ENCODE data around the gene PEPD. TPM values are rescaled to one million over a fixed set of nuclear protein-coding genes. Genes with fewer than 3 reads are reported as not detected.
A peak's percentile ranks its signal among the peaks of the same experiment; 100 is the strongest.

Gene PEPD
- total RNA-seq, 2 experiments from 2014 or later, result 38.1 to 44.5 TPM

DNA sequence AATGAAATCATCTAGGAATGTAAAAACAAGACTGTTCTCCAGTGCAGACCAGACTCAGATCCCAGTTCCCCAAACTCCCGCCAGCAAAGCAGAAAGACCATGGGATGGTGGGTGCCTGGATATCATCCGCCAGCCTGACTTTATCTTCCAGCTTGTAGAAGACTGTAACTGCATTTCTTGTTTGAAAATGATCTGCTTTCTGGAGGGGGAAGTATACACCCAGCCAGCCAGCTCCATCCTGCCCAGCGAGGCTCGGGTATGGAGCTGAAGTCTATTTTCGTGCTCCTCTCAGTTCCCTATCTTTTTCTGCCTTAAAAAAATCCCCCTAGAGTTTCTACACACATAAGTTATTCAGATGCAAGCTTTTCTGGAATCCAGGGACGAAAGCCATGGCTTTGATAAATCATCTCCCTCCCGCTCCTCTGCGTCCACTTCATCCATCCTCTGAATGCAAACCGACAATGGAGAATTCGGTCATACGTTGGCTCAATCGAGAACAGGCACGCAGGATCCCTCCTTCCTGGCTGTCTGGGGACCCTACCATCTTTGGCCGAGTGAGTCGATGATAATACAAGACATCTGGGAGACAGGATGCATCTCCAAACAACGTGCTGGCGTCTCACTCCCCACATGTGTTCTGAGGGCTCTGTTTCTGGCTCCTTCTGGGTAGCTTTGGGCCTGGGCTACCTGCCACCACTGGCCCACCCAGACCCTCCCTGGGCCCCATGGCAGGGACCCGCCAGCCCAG, 116.9 kb downstream of the PEPD start:
- DNase-seq, result no peak
- Mint-ChIP-seq H3K27me3 (no peaks in the 10 kb centered on the region), H3K4me3 (no peak overlapping the region), H3K9me3 (no peaks in the 10 kb centered on the region), H3K27ac (no peak overlapping the region), H3K36me3 (ENCODE audit: low read depth) (no peaks in the 10 kb centered on the region), H3K4me1 (no peaks in the 10 kb centered on the region)
- CTCF ChIA-PET, result interaction anchor here (0.9 to 1.0 kb wide), 2 partner anchors 11 to 169 kb away, joined by 3 to 4 read pairs; no protein-coding TSS in a partner anchor
- POLR2A ChIA-PET, result interaction anchor here (0.6 kb wide), 1 partner anchor 31 kb away, joined by 3 read pairs; no protein-coding TSS in a partner anchor

GRCh38 chr19:33403973-33404304, 117.7 kb downstream of the PEPD start:
- Mint-ChIP-seq H3K27me3 (no peaks in the 10 kb centered on the region), H3K27ac (no peak overlapping the region), H3K4me3 (no peak overlapping the region), H3K9me3 (no peaks in the 10 kb centered on the region), H3K36me3 (ENCODE audit: low read depth) (no peaks in the 10 kb centered on the region), H3K4me1 (no peaks in the 10 kb centered on the region)
- ChIA-PET CTCF (interaction anchor here (0.9 to 1.0 kb wide), 2 partner anchors 10 to 168 kb away, joined by 3 to 4 read pairs; no protein-coding TSS in a partner anchor), POLR2A (no interaction called here)
- DNase-seq, result no peak

DNA sequence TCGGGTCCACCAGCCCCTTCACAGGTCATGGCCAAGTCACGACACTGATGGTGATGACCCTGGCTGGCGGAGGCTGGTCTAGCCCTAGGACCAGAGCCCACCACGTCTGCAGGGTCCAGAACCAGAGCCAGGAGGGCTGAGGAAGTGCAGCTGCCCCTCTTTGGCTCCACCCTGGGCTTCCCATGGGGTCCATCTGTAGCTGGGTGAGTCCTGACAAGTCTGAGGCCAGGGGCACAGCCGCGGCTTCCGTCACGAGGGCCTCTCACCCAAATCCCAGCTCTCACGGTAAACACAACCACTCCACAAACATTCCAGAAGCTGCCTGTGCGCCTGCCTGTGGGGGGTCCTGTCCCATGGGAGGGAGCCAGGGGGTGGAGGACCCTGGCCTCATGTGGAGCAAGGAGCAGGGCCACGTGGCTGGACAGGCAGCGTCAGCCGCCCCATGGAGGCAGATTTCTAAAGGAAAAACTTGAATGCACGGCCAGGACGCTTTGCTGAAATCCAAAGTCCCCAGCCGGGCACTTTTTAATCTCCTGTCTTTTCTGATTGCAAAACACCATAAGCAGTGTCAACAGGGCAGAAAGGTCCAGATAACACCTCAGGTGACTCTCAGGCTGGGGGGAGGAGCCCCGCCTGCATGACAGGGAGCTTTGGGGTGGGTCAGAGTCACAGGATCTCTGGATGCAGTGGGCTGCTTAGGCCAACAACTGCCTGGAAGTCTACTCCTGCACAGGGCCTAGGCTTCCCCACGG, 118.2 kb downstream of the PEPD start:
- ChIA-PET POLR2A (no interaction called here), CTCF (interaction anchor here (0.9 kb wide), 1 partner anchor 9 kb away, joined by 4 read pairs; no protein-coding TSS in a partner anchor)
- Mint-ChIP-seq H3K4me3 (no peak overlapping the region), H3K4me1 (no peaks in the 10 kb centered on the region), H3K36me3 (ENCODE audit: low read depth) (no peaks in the 10 kb centered on the region), H3K27ac (no peak overlapping the region), H3K27me3 (no peaks in the 10 kb centered on the region), H3K9me3 (no peaks in the 10 kb centered on the region)
- DNase-seq, result no peak

GRCh38 chr19:33402421-33403220, 119.0 kb downstream of the PEPD start:
- POLR2A ChIA-PET, result no interaction called here
- Mint-ChIP-seq H3K4me3 (no peak overlapping the region), H3K27ac (no peak overlapping the region), H3K27me3 (no peaks in the 10 kb centered on the region), H3K36me3 (ENCODE audit: low read depth) (no peaks in the 10 kb centered on the region), H3K9me3 (no peaks in the 10 kb centered on the region), H3K4me1 (no peaks in the 10 kb centered on the region)
- DNase-seq, result no peak
- CTCF ChIA-PET, result no interaction called here

DNA sequence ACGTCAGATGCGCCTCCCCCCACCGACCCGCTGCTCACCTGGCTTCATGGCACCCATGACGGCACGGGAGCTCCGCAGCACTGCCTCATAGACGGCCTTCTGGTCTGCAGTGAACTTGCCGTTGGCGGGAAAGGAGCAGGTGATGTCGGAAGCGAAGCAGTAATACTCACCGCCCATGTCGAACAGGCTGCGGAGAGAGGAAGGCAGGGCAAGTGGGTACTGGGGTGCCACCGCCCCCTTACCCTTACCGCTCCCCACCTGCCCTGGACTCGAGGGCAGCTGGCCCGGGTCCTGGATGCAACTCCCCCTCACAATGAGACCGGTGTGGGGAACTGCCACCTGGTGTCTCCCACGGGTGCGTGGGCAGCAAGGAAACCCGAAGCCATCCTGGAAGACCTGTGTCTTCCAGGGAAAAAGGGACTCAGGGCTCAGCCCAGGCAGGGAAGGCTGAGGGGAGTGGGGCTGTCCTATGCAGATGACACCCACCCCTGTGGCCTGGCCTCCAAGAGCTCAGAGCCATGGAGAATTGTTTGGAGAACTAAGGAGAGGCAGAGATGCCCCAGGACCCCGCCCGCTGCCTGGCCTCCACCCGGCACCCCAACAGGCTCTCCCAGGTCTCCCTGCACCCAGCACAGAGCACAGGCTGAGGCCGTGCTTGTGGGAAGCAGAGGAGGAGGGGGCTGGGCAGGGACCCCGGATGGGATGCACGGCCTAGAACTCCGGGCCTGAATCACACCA, 119.7 kb downstream of the PEPD start:
- no peak for DNase-seq

DNA sequence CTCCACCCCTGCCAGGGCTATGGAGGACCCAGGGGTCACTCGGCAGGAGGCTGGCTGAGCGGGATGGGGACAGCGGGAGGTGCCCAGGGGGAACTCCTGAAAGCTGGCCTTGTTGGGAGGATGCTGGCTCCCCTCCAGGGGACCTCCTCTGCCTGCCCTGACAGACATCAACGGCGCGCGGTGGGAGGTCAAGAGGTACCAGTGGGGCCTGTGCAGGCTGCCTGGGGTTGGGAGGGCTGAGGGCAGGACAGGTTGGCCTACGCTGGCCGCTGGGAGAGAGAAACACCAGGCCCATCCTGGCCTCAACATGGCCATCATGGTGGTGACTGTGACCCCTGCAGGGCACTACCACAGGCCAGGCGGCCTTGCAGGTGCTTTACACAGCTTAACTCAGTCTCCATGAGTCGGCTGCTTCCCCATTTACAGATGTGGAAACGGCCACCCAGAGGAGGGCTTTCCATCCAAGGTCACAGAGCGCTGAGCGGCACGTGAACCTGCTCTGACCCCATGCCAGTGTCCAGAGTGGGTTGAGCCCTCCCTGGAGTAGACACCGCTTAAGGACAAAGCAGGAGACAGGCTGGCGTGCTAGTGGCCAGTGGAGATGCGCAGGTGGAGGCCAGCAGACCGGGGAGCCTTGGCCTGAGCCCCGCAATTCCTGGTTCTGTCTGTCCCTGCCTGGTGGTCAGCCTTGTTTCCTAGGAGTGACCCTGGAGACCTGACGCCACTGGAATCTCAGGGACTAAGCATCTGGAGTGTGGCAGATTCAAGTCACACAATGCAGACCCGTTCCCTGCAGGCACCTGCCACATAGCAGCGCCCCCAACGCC, 120.5 kb downstream of the PEPD start:
- ChIA-PET CTCF (no interaction called here), POLR2A (no interaction called here)
- no peaks in the 10 kb centered on the region for H3K4me1 Mint-ChIP-seq
- no peak overlapping the region for H3K27ac Mint-ChIP-seq
- no peaks in the 10 kb centered on the region for H3K27me3 Mint-ChIP-seq
- H3K36me3 Mint-ChIP-seq (ENCODE audit: low read depth), result no peaks in the 10 kb centered on the region
- no peak overlapping the region for H3K4me3 Mint-ChIP-seq
- H3K9me3 Mint-ChIP-seq, result no peaks in the 10 kb centered on the region
- no peak for DNase-seq

More for the DNA sequence above, 119.7 kb downstream of the PEPD start:
- Mint-ChIP-seq H3K27ac (no peak overlapping the region), H3K9me3 (no peaks in the 10 kb centered on the region), H3K27me3 (no peaks in the 10 kb centered on the region), H3K4me3 (no peak overlapping the region), H3K4me1 (no peaks in the 10 kb centered on the region), H3K36me3 (ENCODE audit: low read depth) (no peaks in the 10 kb centered on the region)
- ChIA-PET POLR2A (no interaction called here), CTCF (no interaction called here)

- Mint-ChIP-seq H3K9me3 (no peaks in the 10 kb centered on the region), H3K4me1 (no peaks in the 10 kb centered on the region), H3K4me3 (no peak overlapping the region), H3K36me3 (ENCODE audit: low read depth) (no peaks in the 10 kb centered on the region), H3K27me3 (no peaks in the 10 kb centered on the region), H3K27ac (peak overlapping the region; percentile 57)
- CTCF ChIA-PET, result no interaction called here
- POLR2A ChIA-PET, result no interaction called here
- no peak for DNase-seq
Observed at GRCh38 chr19:33399745-33400681, 121.6 kb downstream of the PEPD start.

GRCh38 chr19:33399081-33399744, 122.4 kb downstream of the PEPD start:
- no peaks in the 10 kb centered on the region for H3K9me3 Mint-ChIP-seq
- H3K4me1 Mint-ChIP-seq, result no peaks in the 10 kb centered on the region
- no peaks in the 10 kb centered on the region for H3K27me3 Mint-ChIP-seq
- H3K4me3 Mint-ChIP-seq, result no peak overlapping the region
- ChIA-PET POLR2A (interaction anchor here (0.5 kb wide), 1 partner anchor 275 kb away, joined by 3 read pairs; no protein-coding TSS in a partner anchor), CTCF (interaction anchor here (1.1 kb wide), 1 partner anchor 61 kb away, joined by 3 read pairs; no protein-coding TSS in a partner anchor)
- DNase-seq, result no peak
- no peaks in the 10 kb centered on the region for H3K36me3 Mint-ChIP-seq (ENCODE audit: low read depth)
- H3K27ac Mint-ChIP-seq, result no peak overlapping the region

DNA sequence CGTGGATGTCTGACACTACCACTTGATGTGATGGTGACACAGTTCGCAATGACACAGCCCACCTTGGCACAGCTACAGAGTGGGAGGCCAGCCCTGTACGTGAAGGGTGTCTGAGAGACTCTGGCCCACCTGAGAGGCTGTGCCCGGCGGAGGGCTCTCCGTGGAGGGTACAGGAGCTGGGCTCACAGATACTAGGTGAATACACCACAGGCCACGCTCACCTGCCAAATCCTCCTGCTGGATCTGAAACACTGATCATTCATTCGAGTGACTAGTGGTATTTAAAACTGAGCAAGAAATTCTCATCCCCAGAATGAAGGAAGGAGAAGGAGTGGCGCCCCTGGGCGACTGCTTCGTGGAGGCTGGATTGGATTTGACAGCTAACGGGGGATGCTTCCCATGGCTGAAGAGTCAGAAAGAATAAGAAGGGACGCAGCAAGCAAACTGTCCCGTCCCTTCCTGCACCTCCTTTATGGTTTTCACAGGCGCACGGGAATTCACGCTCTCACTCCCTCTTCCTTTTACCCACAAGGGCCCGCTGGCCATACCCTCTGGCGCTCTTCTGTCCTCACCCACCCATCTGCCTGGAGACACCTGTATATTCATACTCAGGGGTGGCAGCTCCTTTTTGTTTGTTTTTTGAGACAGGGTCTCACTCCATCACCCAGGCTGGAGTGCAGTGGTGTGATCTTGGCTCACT, 123.1 kb downstream of the PEPD start:
- no peak for DNase-seq
- Mint-ChIP-seq H3K4me1 (no peaks in the 10 kb centered on the region), H3K27ac (no peak overlapping the region), H3K9me3 (no peaks in the 10 kb centered on the region), H3K27me3 (no peaks in the 10 kb centered on the region), H3K4me3 (no peak overlapping the region), H3K36me3 (ENCODE audit: low read depth) (no peaks in the 10 kb centered on the region)
- CTCF ChIA-PET, result interaction anchor here (1.1 kb wide), 1 partner anchor 60 kb away, joined by 3 read pairs; no protein-coding TSS in a partner anchor
- POLR2A ChIA-PET, result interaction anchor here (0.5 kb wide), 1 partner anchor 274 kb away, joined by 3 read pairs; no protein-coding TSS in a partner anchor

Measured in activated CD4-positive, alpha-beta T cell treated with anti-CD3 and anti-CD28 coated beads, Interleukin-2, amount 10 ng/mL, durations not matched to agents 7 days and 5 days (primary cell).